Activated CD8-positive, alpha-beta memory T cell treated with anti-CD3 and anti-CD28 coated beads, Interleukin-2, amount 50 U/mL, for 4 hours (primary cell): Measurements from ENCODE around the gene PRADC1.

Experiments used
- DNase-seq: peaks from one replicate; pipeline ENCODE4 v3.0.0-alpha.2; 2020

The PRADC1 gene

GRCh38 chr2:73233932-73234832, 1.1 kb upstream of the PRADC1 start, which contains the start of gene CCT7:
Gene CCT7 (plus strand): TSS chr2:73234308. CDS start chr2:73234379, 71 bp downstream.
- DNase-seq: peak; percentile 82

- no peak for DNase-seq
These were observed 461 bp downstream of the PRADC1 start for GRCh38 chr2:73232403-73233153.

GRCh38 chr2:73228631-73229030, 4.4 kb downstream of the PRADC1 start:
- DNase-seq: no peak

DNA sequence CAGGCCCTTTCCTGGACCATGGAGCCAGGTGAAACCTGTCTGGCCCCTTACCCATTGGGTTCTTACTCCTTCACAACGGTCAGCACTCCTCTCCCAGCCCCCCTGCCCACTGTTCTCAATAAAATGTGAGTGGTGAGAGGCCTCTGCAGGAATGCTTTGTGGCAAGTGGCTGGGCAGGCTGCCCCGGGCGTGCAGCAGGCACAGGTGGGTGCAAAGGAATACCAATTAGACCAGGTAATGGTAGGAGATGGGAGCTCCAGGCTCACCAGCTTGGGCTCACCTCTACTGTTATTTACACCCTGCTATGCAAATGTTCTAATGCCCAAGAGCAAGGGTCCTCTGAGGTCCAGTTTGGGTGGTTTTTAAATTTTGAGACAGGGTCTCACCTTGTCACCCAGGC, 6.0 kb downstream of the PRADC1 start:
- DNase-seq: no peak

- DNase-seq: no peak
These were observed 7.3 kb downstream of the PRADC1 start for GRCh38 chr2:73225513-73226360.

GRCh38 chr2:73223821-73224220, 9.2 kb downstream of the PRADC1 start:
- DNase-seq: no peak

DNA sequence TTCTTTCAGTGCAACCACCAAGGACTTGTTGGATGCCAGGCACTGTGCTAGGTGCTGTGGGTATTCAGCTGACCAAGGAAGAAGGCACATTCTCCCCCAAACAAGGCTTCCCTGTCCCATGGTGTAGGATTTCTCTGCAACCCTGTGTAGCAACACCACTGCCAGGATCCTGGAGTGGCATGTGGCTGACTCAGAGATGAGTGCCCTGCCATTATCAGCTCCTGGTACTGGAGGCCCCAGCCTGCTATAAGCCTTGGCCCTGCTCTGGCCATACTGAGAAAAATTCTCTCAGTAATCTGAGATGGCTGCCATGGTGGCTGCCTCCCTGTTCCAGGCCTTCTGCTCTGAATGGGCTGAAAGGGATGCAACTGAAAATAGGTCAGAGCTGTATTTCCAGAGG, 14.7 kb downstream of the PRADC1 start:
- DNase-seq: no peak

DNA sequence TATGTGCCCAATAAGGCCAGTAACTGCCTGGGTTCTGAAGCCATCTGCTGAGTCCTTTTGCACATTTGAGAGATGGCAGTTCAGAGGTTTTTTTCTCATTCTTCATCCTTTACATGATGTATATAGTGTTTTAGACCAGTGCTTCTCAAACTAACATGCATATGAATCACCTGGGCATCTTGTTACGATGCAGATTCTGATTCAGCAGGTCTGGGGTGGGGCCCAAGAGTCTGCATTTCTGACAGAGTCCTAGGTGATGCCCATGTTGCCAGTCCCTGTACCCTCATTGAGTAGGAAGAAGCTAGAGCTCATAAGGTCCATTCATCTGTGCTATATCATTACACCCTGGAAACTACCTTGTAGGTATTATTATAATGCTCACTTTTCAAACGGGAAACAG, 15.2 kb downstream of the PRADC1 start:
- no peak for DNase-seq

DNA sequence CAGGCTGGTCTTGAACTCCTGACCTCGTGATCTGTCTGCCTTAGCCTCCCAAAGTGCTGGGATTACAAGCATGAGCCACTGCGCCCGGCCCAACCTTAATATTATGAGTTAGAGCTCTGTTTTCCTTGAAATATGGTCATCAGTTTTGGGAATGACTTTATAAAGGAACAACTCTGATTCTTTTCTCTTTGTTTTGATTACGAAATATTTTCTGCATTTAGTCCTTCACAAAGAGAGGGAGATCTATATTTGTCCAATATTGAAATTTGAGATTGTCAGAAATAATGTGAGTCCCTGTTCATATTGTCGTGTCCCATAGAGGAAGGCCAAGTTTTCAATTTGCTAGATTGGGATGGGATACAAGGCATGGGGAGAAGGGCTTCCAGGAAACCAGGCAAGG, 15.9 kb downstream of the PRADC1 start:
- no peak for DNase-seq

DNA sequence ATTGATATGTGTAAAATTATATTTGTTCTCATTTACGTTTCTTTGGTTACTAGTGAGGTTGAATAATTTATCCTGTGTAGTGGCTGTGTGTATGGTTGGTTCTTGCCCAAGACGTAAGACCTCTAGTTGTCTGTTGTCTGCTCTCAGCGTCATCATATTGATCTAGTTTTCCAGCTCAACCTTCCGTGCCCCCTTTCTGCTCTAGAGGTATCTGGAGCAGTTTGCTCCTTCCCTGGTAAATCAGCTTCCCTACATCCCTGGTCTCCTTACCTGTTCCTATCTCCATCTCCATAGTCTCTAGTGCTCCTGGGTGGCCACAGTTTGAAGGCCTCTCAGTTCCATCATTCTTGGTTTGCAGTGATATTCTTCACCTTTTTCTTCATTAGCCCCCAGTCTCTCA, 17.8 kb downstream of the PRADC1 start:
- no peak for DNase-seq

DNA sequence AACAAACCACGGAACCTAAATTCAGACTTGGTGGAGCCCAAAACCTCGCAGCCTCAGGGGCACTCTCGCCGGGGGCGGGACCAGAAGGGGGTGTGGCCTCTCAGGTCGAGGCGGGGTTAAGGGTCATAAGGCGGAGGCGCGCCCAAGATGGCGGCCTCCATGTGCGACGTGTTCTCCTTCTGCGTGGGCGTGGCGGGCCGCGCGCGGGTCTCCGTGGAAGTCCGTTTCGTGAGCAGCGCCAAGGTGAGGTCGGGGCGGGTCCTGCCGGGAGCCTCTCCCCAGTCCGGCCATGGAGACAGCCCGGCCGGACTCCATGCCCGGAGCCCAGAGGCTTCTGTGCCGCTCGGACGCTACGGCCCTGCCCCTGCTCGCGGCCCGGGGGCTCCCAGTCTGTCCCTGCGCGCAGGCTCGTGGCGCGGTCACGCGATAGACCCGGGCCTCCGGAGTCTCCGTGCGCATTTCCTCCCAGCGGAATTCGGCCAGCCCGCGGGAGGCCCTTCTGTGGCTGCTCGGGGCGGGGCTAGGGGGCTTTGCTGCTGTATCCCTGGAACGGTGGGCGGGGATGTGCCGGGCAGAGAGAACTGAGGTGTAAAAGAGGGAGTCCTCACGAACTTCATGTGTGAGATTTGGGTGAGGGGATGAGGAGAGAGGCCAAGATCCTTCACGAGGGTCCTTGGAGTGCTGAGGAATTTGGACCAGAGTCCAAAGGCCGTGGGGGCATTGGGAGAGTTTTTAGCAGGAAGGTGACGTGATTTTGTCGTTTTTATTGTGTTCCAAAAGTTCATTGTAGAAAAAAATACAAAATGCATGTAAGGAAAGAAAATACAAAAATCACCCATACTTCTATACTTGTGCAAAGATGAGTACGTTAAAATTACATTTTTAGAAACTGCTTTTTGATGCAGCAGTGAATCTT, 18.7 kb downstream of the PRADC1 start, which contains the start of gene SMYD5:
Gene SMYD5, plus strand, starts transcription at position 126 of the 916 bp plus-strand sequence. Its CDS starts 22 bp downstream, at position 148.
- peak; percentile 94 for DNase-seq

- DNase-seq: peak; percentile 77
These were observed 20.4 kb downstream of the PRADC1 start for GRCh38 chr2:73212448-73213176.

DNA sequence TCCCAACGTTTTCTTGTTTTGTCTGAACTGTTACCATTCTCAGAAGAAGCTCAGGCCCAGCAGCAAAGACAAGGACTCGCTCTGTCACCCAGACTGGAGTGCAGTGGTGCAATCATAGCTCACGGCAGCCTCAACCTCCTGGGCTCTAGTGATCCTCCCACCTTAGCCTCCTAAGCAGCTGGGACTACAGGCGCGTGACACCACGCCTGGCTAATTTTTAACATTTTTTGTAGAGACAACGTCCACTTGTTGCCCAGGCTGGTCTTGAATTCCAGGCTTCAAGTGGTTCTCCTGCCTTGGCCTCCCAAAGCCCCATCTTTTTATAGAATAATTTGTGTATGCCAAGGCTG, 21.0 kb downstream of the PRADC1 start:
- DNase-seq: no peak

- no peak for DNase-seq
These were observed 22.3 kb downstream of the PRADC1 start for GRCh38 chr2:73210696-73211095.

- DNase-seq: no peak
These were observed 23.0 kb downstream of the PRADC1 start for GRCh38 chr2:73210019-73210418.

GRCh38 chr2:73208258-73208657, 24.8 kb downstream of the PRADC1 start:
- DNase-seq: no peak

DNA sequence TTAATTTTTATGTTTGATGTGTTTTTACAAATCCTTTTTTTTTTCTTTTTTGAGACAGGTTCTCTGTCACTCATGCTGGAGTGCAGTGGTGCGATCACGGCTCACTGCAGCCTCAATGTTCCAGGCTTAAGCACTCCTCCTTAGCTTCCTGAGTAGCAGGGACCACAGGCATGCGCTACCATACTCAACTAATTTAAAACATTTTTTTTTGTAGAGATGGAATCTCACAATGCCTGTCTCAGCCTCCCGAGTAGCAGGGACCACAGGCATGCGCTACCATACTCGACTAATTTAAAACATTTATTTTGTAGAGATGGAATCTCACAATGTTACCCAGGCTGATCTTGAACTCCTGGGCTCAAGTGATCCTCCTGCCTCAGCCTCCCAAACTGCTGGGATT, 27.4 kb downstream of the PRADC1 start:
- DNase-seq: no peak

- DNase-seq: no peak
These were observed 29.9 kb downstream of the PRADC1 start for GRCh38 chr2:73203055-73203681.

DNA sequence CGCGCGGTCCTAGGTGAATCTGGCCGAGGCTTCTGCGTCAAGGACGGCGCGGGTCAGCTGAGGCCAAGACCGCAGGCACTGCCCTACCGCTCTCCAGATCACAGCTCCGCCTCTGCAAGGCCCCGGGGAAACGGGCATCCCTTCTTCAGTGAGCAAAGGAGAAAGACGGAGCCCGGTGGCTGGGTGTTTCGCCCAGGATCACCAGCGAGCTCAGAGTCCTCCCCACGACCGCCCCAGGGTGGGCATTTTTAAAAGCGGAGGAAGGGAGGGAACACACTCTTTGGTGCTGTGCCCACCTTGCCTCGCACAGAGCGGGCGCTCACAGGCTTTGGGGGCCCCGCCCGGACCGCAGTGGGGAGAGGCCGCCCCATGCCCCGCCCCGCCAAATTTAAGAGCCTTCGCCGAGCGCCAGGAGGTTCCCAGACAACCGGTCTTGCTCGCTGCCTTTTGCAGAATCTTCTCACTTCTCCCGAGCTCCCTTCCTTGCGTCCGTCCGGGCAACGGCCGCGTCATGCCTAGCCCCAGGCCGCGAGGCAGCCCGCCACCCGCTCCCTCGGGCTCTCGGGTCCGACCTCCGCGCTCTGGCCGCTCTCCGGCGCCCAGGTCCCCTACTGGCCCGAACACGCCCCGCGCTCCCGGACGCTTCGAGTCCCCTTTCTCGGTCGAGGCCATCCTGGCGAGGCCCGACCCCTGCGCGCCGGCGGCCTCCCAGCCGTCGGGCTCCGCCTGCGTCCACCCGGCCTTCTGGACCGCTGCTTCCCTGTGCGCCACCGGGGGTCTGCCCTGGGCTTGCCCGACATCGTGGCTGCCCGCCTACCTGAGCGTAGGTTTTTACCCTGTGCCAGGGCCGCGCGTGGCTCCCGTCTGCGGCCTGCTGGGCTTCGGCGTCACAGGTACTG, 30.6 kb downstream of the PRADC1 start, which contains the start of gene NOTO:
Gene NOTO, plus strand, starts transcription at position 419 of the 899 bp plus-strand sequence. Its CDS starts 93 bp downstream, at position 512.
- DNase-seq: no peak
